OCI-LY1 (cell line): ENCODE measurements around the gene ALG8.

Experiments
- CTCF ChIP-seq: fragments of 200-600 bp; sonication (generic), shearing (Covaris generic); IDR thresholded peaks from 2 replicates; pipeline ENCODE4 v1.5.1; 2017; ENCODE audit warnings: mild to moderate bottlenecking, antibody characterized with exemption, low read length, moderate library complexity, mixed read lengths
- EZH2 ChIP-seq: fragments of 200-600 bp; sonication (generic), shearing (Covaris generic); IDR thresholded peaks from 2 replicates; pipeline ENCODE4 v1.8.0; 2017; ENCODE audit warnings: borderline replicate concordance, mixed run types, mild to moderate bottlenecking, antibody characterized with exemption, low read length, moderate library complexity, mixed read lengths

DNA sequence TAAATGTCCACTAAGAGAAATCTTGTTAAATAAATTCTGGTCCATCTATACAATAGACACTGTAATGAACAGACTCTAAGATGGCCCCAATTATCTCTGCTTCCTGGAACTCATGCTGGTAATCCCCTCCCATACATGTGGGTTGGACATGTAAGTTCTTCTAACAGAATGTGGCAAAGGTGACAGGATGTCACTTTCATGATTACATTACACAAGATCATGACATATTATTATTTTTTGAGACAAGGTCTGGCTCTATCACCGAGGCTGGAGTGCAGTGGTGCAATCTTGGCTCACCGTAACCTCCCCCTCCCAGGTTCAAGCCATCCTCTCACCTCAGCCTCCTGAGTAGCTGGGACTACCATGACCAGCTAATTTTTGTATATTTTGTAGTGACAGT lies 45.2 kb downstream of the ALG8 start:
- TF ChIP-seq CTCF, result no peak
- no peak for TF ChIP-seq EZH2
